NCI-H1436 (cell line): ENCODE data around the gene PAGR1.
A peak's percentile ranks its signal among the peaks of the same experiment; 100 is the strongest.

Experiments used
- DNase-seq: peaks from one replicate; lab custom pipeline; 2025; lab: John Stamatoyannopoulos, UW

PAGR1 gene

GRCh38 chr16:29837841-29838240, 21.9 kb downstream of the PAGR1 start:
- DNase-seq = no peak

GRCh38 chr16:29839822-29840221, 23.9 kb downstream of the PAGR1 start:
- no peak for DNase-seq

DNA sequence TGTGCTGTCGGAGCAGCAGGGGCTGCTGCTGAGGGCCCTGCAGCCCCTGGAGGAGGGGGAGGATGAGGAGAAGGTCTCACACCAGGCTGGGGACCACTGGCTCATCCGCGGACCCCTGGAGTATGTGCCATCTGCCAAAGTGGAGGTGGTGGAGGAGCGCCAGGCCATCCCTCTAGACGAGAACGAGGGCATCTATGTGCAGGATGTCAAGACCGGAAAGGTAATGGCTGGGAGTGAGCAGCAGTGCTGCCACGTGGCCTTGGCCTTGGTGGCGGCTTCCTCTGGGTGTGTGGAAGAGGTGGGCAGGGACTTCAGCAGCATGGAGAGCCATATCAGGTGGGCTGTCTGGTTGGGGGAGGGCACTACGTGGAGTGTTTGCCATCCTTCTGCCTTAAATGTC, 24.3 kb downstream of the PAGR1 start:
- no peak for DNase-seq

GRCh38 chr16:29841631-29842030, 25.7 kb downstream of the PAGR1 start:
- DNase-seq = no peak

- DNase-seq = no peak
Observed at GRCh38 chr16:29842732-29843346, 26.9 kb downstream of the PAGR1 start.

GRCh38 chr16:29843931-29844330, 28.0 kb downstream of the PAGR1 start:
- no peak for DNase-seq

DNA sequence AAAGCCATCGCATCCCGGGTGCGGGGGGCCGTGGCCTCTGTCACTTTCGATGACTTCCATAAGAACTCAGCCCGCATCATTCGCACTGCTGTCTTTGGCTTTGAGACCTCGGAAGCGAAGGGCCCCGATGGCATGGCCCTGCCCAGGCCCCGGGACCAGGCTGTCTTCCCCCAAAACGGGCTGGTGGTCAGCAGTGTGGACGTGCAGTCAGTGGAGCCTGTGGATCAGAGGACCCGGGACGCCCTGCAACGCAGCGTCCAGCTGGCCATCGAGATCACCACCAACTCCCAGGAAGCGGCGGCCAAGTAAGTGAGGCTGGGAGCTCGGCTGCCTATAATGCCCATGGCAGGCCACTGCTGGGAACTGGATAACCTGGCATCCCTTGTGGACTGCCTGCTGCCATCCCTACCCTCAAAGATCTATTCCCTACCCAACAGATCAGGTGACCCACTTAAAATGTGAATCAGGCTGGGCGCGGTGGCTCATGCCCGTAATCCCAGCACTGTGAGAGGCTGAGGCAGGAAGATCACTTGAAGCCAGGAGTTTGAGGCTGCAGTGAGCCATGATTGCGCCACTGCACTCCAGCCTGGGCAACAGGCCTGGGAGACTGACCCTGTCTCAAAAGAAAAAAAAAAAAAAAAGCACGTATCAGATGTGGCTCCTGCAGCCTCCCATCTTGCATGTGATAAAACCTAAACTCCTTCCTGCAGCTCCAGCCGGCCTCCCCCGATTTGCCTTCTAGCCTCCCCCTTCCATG, 28.8 kb downstream of the PAGR1 start:
- no peak for DNase-seq

GRCh38 chr16:29845656-29846055, 29.7 kb downstream of the PAGR1 start:
- DNase-seq = no peak

DNA sequence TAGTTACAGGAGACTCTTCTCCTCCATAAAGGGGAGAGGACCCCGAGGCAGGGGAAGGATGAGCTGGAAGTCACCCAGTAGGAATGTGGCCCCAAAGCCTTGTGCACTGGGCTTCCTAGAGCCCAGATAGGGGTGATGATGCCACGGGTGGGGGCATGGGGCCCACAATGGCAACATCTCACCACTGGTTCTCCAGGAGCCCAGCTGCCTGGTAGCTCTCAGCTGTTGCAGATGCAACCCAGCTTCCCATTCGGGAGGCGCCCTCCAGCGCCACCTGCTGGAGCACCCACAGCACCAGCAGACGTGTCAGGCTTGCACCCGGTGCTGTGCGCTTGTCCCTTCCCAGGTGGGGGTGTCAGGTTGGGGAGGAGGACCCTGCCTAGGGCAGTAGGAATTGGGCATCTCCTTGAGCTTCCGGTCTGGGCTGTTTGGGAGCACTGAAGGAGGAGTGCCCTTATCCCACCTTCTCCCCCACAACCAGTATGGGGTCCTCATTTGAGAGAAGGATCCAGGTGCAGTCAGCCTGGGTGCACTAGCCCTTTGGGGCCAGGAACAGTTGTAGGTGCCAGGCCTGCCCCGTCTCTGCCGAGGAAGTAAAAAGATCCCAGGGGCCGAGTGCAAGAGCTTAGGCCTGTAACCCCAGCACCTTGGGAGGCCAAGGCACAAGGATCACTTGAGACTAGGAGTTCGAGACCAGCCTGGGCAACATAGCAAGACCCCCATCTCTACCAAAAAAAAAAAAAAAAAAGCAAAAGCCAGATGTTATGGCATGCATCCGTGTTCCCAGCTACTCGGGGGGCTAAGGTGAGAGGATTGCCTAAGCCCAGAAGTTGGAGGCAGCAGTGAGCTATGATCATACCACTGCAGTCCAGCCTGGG, 32.7 kb downstream of the PAGR1 start:
- peak; percentile 57 for DNase-seq

DNA sequence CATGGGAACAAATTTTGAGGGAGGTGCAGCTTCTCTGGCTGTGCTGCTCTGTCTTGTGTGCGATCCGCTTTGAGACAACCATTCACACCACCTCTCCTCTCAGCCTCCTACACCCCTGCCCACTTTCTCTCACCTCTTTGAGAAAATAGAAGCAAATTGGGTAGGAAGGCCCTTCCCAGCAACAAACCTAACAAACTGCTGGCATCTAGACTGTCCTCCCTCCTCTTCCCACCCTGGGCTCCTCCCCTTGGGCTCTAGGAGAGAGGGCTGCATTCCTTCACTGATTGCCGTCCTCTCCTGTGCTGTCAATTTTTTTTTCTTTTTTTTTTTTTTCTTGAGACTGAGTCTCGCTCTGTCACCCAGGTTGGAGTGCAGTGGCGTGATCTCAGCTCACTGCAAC, 33.6 kb downstream of the PAGR1 start:
- no peak for DNase-seq

GRCh38 chr16:29850998-29851397, 35.0 kb downstream of the PAGR1 start:
- no peak for DNase-seq

DNA sequence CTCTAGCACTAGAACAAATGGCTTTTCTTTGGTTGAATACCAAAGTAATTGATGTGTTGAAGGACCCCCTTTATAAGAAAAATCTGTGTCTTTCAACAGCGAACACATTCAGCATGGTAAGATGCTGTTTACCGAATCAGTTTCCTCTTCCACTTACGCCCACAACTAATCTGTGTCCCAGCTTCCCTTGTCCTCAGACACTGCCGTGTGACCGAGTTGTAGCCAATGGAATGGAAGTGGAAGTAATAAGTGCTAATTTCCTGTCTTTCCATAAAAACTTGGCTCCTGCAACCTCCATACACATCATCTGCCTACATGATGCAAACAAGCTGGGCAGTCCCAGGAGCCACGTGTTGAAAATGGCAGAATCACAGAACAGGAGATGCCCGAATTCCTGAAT, 36.7 kb downstream of the PAGR1 start:
- no peak for DNase-seq

DNA sequence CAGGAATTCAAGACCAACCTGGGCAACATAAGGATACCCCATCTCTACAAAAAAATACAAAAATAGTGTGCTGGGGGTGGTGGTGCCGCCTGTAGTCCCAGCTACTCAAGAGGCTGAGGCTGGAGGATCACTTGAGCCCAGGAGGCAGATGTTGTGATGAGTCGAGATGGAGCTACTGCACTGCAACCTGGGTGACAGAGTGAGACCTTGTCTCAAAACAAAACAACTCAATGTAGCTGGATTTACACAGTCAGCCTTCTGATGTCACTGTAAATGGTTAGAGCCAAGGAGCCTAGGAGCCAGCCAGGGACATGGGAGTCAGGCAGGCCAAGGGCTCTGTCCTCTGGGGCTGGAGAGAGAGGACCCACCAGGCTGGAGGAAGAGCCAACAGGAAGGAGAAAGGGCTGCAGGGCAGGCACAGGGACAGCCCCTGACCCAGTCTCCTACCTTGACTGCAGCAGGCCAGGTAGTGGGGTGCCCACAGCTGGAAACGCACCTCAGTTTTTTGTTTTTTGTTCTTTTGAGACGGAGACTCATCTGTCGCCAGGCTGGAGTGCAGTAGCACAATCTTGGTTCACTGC, 38.7 kb downstream of the PAGR1 start:
- DNase-seq = no peak

DNA sequence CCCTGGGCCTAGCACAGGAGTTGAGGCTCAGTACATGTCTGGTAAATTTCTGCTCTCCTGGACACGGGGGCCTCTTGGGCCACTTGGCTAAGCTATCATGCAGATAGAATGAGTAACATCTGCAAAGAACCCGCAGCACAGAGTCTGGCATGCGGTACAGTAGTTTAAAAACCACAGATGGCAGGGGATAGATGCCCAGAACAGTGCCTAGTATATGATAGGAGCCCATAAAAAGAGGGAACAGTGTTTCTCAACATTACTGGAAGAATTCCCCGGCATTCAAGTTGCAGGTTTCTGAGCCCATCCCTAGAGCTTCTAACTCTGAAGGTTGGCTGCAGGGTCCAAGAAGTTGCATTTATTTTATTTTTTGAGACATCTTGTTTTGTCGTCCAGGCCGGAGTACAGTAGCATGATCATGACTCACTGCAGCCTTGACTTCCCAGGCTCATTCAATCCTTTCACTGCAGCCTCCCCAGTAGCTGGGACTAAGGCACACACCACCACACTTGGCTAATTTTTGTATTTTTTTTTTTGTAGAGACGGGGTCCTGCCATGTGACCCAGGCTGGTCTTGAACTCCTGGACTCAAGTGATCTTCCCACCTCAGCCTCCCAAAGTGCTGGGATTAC, 41.3 kb downstream of the PAGR1 start:
- DNase-seq = no peak

DNA sequence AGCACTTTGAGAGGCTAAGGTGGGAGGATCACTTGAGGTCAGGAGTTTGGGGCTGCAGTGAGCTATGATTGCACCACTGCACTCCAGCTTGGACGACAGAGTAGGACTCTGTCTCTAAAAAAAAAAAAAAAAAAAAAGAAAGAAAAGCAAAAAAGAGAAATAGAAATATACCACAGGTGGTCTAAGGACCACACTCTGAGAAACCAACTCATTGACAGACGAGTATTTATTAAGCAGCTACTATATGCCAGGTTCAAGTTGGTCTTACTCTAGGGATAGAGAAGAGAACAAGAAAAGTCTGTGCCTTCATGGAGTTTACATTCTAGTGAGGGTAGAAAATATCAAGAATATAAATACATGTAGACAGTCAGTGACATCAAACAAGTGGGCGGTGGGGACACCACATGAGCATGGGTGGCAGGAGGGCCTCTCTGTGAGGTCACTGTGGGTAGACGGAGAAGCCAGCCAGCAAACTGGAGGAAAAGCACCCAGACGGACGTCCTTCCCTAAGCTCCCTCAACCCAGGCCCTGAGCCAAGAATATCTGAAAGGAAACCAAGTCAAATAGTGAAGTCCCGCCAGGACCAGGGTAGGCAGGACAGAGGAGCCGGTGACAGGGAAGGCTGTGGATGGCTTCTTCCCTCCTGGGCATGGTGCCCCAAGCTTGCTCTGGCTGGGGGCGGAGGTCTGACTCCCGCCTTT, 42.3 kb downstream of the PAGR1 start:
- no peak for DNase-seq

GRCh38 chr16:29858974-29859373, 43.0 kb downstream of the PAGR1 start:
- no peak for DNase-seq

DNA sequence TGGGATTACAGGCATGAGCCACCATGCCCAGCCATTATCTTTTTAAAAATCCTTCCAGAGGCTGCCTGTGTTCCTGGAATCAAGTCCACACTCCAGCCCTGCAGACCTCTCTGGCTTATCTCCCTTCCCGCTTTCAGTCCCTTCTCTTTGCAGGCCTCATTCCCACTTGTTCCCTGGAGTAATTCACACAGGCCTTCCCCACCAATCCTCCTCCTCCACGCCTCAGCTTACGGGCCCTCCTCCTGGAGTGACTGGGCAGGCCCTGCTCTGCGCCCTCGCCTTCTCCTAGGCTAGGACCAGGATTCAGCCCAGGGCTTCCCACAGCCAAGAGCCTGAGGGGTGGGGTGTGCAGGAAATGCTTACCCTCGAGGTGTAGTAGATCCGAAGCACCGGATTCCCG, 44.3 kb downstream of the PAGR1 start:
- no peak for DNase-seq

GRCh38 chr16:29862383-29862883, 46.5 kb downstream of the PAGR1 start:
- no peak for DNase-seq

- peak; percentile 95 for DNase-seq
Observed at GRCh38 chr16:29862884-29863668, 47.1 kb downstream of the PAGR1 start, which contains the start of gene CDIPT. Gene CDIPT, minus strand, starts transcription at chr16:29863226. Its CDS starts 369 bp downstream, at chr16:29862857.

GRCh38 chr16:29863669-29863984, 47.7 kb downstream of the PAGR1 start:
- DNase-seq = no peak
